GM19351 (cell line): ENCODE results near the gene PLD2.
"Not testable (repeated sequence)": the region's sequence is repeated elsewhere in the genome, so short reads cannot be mapped to it uniquely, and the experiment has no call there.

ENCODE experiments used
- ATAC-seq: cut with Tn5 transposase; IDR thresholded peaks from one replicate; pipeline ENCODE4 v1.9.1; 2021; ENCODE audit warnings: mild to moderate bottlenecking, moderate library complexity; ENCODE audit not compliant: unreplicated experiment

Gene PLD2

GRCh38 chr17:4832829-4833177 is 25.9 kb downstream of the PLD2 start:
- ATAC-seq = not testable (repeated sequence)

GRCh38 chr17:4833178-4833940 is 26.4 kb downstream of the PLD2 start, which contains the start of gene MINK1:
Gene MINK1, plus strand, starts transcription at chr17:4833340. Its CDS starts 244 bp downstream, at chr17:4833584.
- ATAC-seq = peak; percentile 83

GRCh38 chr17:4833941-4834680 is 27.2 kb downstream of the PLD2 start:
- ATAC-seq = no peak

GRCh38 chr17:4834681-4835020 is 27.7 kb downstream of the PLD2 start:
- ATAC-seq = no peak

GRCh38 chr17:4836221-4836620 is 29.3 kb downstream of the PLD2 start:
- no peak for ATAC-seq

GRCh38 chr17:4837471-4838308 is 30.7 kb downstream of the PLD2 start:
- ATAC-seq = no peak

GRCh38 chr17:4838309-4838785 is 31.4 kb downstream of the PLD2 start:
- no peak for ATAC-seq

- ATAC-seq = no peak
These were observed 32.3 kb downstream of the PLD2 start for GRCh38 chr17:4839221-4839620.

GRCh38 chr17:4839965-4840892 is 33.3 kb downstream of the PLD2 start:
- no peak for ATAC-seq

- no peak for ATAC-seq
These were observed 33.9 kb downstream of the PLD2 start for GRCh38 chr17:4840893-4841242.

- ATAC-seq = no peak
These were observed 35.4 kb downstream of the PLD2 start for GRCh38 chr17:4842376-4842775.

GRCh38 chr17:4843321-4844000 is 36.5 kb downstream of the PLD2 start:
- no peak for ATAC-seq

- no peak for ATAC-seq
These were observed 38.2 kb downstream of the PLD2 start for GRCh38 chr17:4845118-4845517.

- ATAC-seq = no peak
These were observed 39.9 kb downstream of the PLD2 start for GRCh38 chr17:4846635-4847390.

- no peak for ATAC-seq
These were observed 42.1 kb downstream of the PLD2 start for GRCh38 chr17:4849011-4849536.

- no peak for ATAC-seq
These were observed 43.3 kb downstream of the PLD2 start for GRCh38 chr17:4850246-4850645.

GRCh38 chr17:4851084-4851483 is 44.1 kb downstream of the PLD2 start:
- no peak for ATAC-seq

GRCh38 chr17:4852567-4853207 is 45.7 kb downstream of the PLD2 start:
- no peak for ATAC-seq
